Peyer's patch (tissue), 4 donors: ENCODE data around the gene BTD. TPM values are rescaled to one million over a fixed set of nuclear protein-coding genes. Genes with fewer than 3 reads are reported as not detected.

Experiments
- DNase-seq, 3 donors: peaks; one replicate each; pipeline ENCODE4 v3.0.0-alpha.2; 2017 to 2019
- H3K27ac ChIP-seq, 4 donors: fragments of 200-600 bp; sonication (generic); one replicate each; pipeline ENCODE4 v1.5.1; 2016 to 2019
- H3K27me3 ChIP-seq, 2 donors: fragments of 200-600 bp; sonication (generic); one replicate each; pipeline ENCODE4 v1.5.1; 2019
- H3K36me3 ChIP-seq, 3 donors: fragments of 200-600 bp; sonication (generic); one replicate each; pipeline ENCODE4 v1.5.1; 2016 to 2019
- H3K4me1 ChIP-seq, 4 donors: fragments of 200-600 bp; sonication (generic); one replicate each; pipeline ENCODE4 v1.5.1; 2016 to 2019
- H3K4me3 ChIP-seq, 4 donors: fragments of 200-600 bp; sonication (generic); 1 replicate in 3 of 4; 2 replicates in 1 of 4; pipeline ENCODE4 v1.5.1; 2016 to 2019; ENCODE audit warnings: mild to moderate bottlenecking in 1 of 4
- H3K9me3 ChIP-seq, 4 donors: fragments of 200-600 bp; sonication (generic); one replicate each; pipeline ENCODE4 v1.5.1; 2016 to 2019; ENCODE audit warnings: mild to moderate bottlenecking in 1 of 4
- POLR2A ChIP-seq, 2 donors: fragments of 450-650 bp; IDR thresholded peaks; one replicate each; pipeline ENCODE4 v1.5.1; 2017; ENCODE audit warnings: antibody characterized with exemption in 2 of 2, mild to moderate bottlenecking in 2 of 2, moderate library complexity in 2 of 2
- total RNA-seq, 4 donors: library from RNA; depleted of rRNA; stranded (reverse); fragments of >200 nt; gene quantifications; one replicate each; pipeline ENCODE4 v1.1.0, GENCODE V29; 2016
- TF ChIP-seq, protein P1 (sequence below), 6 experiments: fragments of 450-650 bp in 4 of 6; fragments of 200-600 bp in 2 of 6; sonication (generic) in 1 of 6; IDR thresholded peaks; one replicate each; pipeline ENCODE4 v1.5.1; 2017 to 2019; ENCODE audit warnings: antibody characterized with exemption in 6 of 6, mild to moderate bottlenecking in 3 of 6, moderate library complexity in 1 of 6

Gene BTD
- total RNA-seq, 4 donors from 2014 or later: 9.1 to 88.4 (median 59.9) TPM

DNA sequence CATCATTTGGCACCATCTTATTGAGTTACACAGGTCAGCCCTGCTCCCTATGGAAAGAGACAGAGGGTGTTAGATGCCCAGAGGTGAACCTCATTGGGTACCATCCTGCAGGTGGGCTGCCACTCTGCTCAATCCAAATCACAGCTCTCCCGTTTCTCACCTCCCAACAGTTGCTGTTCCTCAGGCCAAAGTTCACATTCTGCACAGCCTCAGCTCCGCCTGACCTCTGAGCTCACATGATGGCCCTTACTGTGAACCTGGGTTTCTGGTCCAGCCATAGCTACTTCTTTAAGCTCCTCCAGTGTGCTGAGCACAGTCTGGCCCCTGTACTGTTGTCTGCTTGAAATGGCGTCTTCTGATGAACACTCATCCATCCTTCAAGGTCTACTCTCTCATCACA, 47.8 kb downstream of the BTD start:
- no peak for DNase-seq
- Histone ChIP-seq H3K9me3 (no peaks in the 10 kb centered on the region), H3K36me3 (peaks cover 0 to 8% (median 0%) of the 10 kb centered on the region in 3 donors), H3K27ac (no peak overlapping the region), H3K4me3 (no peak overlapping the region), H3K4me1 (peaks cover 0 to 18% (median 11%) of the 10 kb centered on the region in 4 donors), H3K27me3 (no peaks in the 10 kb centered on the region)
- TF ChIP-seq, protein P1, sequence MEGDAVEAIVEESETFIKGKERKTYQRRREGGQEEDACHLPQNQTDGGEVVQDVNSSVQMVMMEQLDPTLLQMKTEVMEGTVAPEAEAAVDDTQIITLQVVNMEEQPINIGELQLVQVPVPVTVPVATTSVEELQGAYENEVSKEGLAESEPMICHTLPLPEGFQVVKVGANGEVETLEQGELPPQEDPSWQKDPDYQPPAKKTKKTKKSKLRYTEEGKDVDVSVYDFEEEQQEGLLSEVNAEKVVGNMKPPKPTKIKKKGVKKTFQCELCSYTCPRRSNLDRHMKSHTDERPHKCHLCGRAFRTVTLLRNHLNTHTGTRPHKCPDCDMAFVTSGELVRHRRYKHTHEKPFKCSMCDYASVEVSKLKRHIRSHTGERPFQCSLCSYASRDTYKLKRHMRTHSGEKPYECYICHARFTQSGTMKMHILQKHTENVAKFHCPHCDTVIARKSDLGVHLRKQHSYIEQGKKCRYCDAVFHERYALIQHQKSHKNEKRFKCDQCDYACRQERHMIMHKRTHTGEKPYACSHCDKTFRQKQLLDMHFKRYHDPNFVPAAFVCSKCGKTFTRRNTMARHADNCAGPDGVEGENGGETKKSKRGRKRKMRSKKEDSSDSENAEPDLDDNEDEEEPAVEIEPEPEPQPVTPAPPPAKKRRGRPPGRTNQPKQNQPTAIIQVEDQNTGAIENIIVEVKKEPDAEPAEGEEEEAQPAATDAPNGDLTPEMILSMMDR (IDR thresholded peaks at IDR 0.05): no peak
- no peak for TF ChIP-seq POLR2A (IDR thresholded peaks at IDR 0.05)

DNA sequence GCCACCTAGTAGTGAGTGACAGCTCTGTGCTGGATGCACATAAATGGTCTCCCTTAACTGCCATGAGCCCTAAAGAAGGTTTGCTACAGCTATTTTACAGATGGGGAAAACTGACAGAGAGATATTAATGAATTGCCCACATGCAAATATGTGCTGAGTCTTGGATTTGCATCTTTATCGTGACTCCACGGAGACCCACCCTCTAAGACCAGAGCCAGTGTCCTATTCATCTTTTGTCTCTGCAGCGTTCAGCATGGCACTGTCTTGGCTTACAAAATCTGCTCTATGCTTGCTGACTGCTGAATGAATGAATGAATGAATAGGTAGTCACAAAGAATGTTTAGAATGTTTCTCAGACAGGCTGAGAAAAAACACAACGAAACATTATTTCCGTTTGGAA, 48.3 kb downstream of the BTD start:
- H3K4me1 ChIP-seq: peaks cover 0 to 18% (median 11%) of the 10 kb centered on the region in 4 donors
- TF ChIP-seq, protein P1 (IDR thresholded peaks at IDR 0.05): no peak
- TF ChIP-seq POLR2A (IDR thresholded peaks at IDR 0.05): no peak
- no peaks in the 10 kb centered on the region for H3K9me3 ChIP-seq
- H3K36me3 ChIP-seq: peaks cover 0 to 3% (median 0%) of the 10 kb centered on the region in 3 donors
- no peak for DNase-seq
- H3K4me3 ChIP-seq: no peak overlapping the region
- no peak overlapping the region for H3K27ac ChIP-seq
- no peaks in the 10 kb centered on the region for H3K27me3 ChIP-seq

DNA sequence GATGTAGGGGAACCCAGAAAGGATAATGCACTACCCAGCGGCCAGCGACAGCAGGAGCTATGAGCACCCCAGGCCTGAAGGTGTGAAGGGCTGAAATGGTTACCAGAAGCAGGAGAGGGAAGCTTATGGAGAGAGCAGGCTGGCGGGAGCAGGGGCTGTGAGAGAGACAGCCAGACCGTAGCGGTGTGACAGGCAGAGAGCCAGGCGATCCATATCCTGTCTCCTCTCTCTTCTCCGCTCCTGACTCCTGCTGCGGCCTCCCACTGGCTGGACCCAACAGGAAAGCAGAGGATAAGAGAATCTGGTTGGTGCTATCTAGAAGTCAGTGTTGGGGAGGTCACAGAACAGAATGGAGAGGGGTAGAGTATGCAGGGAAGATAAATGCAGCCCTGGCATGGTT, 49.9 kb downstream of the BTD start:
- Histone ChIP-seq H3K27ac (no peak overlapping the region), H3K9me3 (peaks cover 0 to 9% (median 0%) of the 10 kb centered on the region in 4 donors), H3K4me3 (no peak overlapping the region), H3K36me3 (no peaks in the 10 kb centered on the region), H3K4me1 (peaks cover 0 to 18% (median 11%) of the 10 kb centered on the region in 4 donors), H3K27me3 (no peaks in the 10 kb centered on the region)
- no peak for DNase-seq
- TF ChIP-seq POLR2A (IDR thresholded peaks at IDR 0.05): no peak

DNA sequence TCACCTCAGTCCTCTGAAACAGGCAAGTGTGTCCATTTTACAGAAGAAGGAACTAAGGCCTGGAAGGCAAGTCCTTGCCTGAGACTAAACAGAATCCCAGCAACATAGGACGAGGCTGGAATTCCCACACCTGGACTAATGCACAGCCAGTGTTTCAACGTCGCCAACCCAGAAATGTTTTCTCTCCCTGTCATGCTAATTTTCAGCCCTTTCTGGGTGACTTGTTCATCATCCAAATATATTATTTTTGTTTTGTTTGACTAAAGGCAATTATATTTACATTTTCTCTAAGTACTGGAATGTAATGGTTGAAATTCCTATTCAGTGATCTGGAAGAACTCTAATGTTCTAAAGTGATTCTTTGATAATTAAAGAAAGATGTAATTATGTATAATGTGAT, 51.8 kb downstream of the BTD start:
- TF ChIP-seq, protein P1 (IDR thresholded peaks at IDR 0.05): no peak
- no peak for TF ChIP-seq POLR2A (IDR thresholded peaks at IDR 0.05)
- DNase-seq: no peak
- Histone ChIP-seq H3K27ac (no peak overlapping the region), H3K4me3 (no peak overlapping the region), H3K9me3 (peaks cover 0 to 19% (median 3%) of the 10 kb centered on the region in 4 donors), H3K36me3 (no peaks in the 10 kb centered on the region), H3K4me1 (peaks cover 0 to 3% (median under 1%) of the 10 kb centered on the region in 4 donors), H3K27me3 (no peaks in the 10 kb centered on the region)

DNA sequence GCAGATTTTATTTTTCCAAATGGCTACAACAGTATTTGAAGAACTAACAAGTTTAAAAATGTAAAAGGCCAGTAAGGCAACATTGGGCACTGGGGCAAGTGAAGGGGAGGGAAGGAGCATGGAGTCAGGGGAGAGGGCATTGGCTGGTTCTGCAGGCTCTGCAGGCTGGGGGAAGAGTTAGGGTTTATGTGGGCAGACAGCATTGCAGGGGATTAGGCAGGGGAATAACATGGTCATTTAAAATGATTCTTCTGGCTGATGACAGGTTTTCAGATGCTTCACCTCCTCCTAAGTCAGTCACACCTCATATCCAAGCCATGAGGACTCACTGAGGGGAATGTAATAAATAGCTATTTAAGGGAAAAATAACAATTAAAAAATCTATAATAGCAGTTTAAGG, 52.6 kb downstream of the BTD start:
- no peak overlapping the region for H3K4me3 ChIP-seq
- H3K27ac ChIP-seq: no peak overlapping the region
- no peaks in the 10 kb centered on the region for H3K4me1 ChIP-seq
- no peaks in the 10 kb centered on the region for H3K27me3 ChIP-seq
- TF ChIP-seq, protein P1 (IDR thresholded peaks at IDR 0.05): no peak
- TF ChIP-seq POLR2A (IDR thresholded peaks at IDR 0.05): no peak
- H3K9me3 ChIP-seq: peaks cover 0 to 19% (median 3%) of the 10 kb centered on the region in 4 donors
- no peaks in the 10 kb centered on the region for H3K36me3 ChIP-seq
- DNase-seq: no peak

DNA sequence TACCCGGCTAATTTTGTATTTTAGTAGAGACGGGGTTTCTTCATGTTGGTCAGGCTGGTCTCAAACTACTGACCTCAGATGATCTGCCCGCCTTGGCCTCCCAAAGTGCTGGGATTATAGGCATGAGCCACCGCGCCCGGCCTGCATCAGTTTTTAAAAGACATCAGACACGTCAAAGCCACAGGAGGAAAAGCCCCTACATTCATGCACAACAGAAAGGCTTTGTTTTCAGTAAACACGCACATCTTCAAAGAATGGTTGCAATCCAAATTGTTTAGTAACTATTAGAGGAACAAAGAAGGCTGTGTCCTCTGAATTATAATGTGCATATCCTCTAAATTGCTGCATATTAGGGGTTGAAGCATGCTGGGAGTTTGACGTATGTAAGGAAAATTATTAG, 53.3 kb downstream of the BTD start:
- no peaks in the 10 kb centered on the region for H3K36me3 ChIP-seq
- peaks cover 0 to 19% (median 3%) of the 10 kb centered on the region in 4 donors for H3K9me3 ChIP-seq
- no peaks in the 10 kb centered on the region for H3K27me3 ChIP-seq
- TF ChIP-seq, protein P1 (IDR thresholded peaks at IDR 0.05): no peak
- no peak for TF ChIP-seq POLR2A (IDR thresholded peaks at IDR 0.05)
- H3K4me3 ChIP-seq: no peak overlapping the region
- no peak for DNase-seq
- H3K4me1 ChIP-seq: no peaks in the 10 kb centered on the region
- H3K27ac ChIP-seq: no peak overlapping the region
